ENCODE data around the gene KLHL12. TPM values are rescaled to one million over a fixed set of nuclear protein-coding genes. Genes with fewer than 3 reads are reported as not detected.
A peak's percentile ranks its signal among the peaks of the same experiment; 100 is the strongest.

KLHL12 gene
- total RNA-seq, 1 donor from 2014 or later = 51.1 TPM

DNA sequence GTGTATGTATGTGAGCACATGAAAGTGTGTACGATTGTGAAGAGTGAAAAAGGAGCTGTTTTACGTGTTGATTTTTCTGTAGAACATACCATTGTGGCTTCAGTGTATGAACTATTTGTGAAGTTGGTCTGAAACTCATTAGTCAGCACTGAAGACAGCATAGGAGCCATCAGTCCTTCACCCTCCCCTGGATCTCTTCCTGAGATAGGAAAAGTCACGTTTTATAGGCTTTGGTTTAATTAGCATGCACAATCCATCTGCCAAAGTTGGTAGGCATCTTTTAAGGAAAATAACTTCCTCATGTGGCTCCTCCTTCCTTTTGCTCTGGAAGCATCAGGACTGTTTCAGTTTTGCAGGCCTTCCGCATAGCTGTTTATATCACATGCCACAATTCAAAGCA is 36.6 kb downstream of the KLHL12 start:
- no peak for DNase-seq (ENCODE audit: low read depth)
- TF ChIP-seq, protein P1, sequence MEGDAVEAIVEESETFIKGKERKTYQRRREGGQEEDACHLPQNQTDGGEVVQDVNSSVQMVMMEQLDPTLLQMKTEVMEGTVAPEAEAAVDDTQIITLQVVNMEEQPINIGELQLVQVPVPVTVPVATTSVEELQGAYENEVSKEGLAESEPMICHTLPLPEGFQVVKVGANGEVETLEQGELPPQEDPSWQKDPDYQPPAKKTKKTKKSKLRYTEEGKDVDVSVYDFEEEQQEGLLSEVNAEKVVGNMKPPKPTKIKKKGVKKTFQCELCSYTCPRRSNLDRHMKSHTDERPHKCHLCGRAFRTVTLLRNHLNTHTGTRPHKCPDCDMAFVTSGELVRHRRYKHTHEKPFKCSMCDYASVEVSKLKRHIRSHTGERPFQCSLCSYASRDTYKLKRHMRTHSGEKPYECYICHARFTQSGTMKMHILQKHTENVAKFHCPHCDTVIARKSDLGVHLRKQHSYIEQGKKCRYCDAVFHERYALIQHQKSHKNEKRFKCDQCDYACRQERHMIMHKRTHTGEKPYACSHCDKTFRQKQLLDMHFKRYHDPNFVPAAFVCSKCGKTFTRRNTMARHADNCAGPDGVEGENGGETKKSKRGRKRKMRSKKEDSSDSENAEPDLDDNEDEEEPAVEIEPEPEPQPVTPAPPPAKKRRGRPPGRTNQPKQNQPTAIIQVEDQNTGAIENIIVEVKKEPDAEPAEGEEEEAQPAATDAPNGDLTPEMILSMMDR (IDR thresholded peaks at IDR 0.05; ENCODE audit: insufficient read depth, low read length, severe bottlenecking) = no peak
- FAIRE-seq = no peak
- H3K27me3 ChIP-seq (ENCODE audit: control insufficient read depth, insufficient read depth, low read length) = no peaks in the 10 kb centered on the region
- peaks cover 10% of the 10 kb centered on the region for H3K36me3 ChIP-seq (ENCODE audit: control insufficient read depth, insufficient read depth, low read length)
- H3K4me3 ChIP-seq (ENCODE audit: low read depth, low read length) = no peak overlapping the region

DNA sequence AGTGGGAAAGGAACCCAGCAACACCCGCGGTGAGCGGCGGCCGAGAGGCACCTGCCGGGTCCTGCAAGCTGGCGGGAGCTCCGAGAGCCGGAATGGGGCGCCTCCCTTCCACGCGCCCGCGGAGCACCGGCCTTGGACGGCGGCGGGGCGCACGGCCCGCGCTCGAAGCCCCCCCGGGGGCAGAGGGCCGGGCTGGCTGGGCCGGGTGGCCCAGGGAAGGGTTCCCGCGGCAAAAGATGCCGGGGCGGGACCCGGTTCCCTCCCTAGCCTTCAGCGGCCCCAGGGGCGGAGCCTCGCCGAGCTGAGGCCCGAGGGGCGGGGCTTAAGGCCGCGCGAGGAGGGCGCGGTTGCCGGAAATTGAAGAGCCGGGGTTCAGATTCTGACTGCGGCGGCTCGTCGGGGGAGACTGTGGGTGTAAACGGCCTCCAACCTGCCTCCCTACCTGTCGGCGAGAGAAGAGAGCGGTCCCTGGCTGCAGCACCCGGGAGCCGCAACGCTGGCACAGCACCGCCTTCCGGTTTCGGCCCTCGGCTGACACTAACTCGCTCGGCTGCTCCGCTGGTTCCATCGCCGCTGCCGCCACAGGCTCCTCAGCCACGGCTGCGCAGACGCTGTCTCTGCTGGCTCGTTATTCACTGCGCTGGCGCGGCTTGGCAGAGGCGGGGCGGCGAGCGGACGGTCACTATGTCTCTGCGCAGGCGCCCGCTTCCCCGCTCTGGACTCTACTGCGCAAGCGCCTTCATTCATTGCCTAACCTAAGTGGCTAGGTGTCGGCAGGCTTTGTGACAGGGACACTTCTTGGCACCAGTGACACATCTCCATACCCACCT is 38.3 kb downstream of the KLHL12 start, which contains the start of gene RABIF:
TSS of gene RABIF (minus strand) at position 619 of the 830 bp plus-strand sequence. CDS start at position 568, 51 bp downstream.
- TF ChIP-seq, protein P1 (IDR thresholded peaks at IDR 0.05; ENCODE audit: insufficient read depth, low read length, severe bottlenecking) = peak; percentile 43
- DNase-seq (ENCODE audit: low read depth) = peak; percentile 89
- FAIRE-seq = no peak
- H3K36me3 ChIP-seq (ENCODE audit: control insufficient read depth, insufficient read depth, low read length) = peaks cover 4% of the 10 kb centered on the region
- peak within 1 kb of the TSS; percentile 60 for H3K4me3 ChIP-seq (ENCODE audit: low read depth, low read length)
- no peaks in the 10 kb centered on the region for H3K27me3 ChIP-seq (ENCODE audit: control insufficient read depth, insufficient read depth, low read length)

- FAIRE-seq (no peak), DNase-seq (ENCODE audit: low read depth) (peak; percentile 62)
- TF ChIP-seq, protein P1 (IDR thresholded peaks at IDR 0.05; ENCODE audit: insufficient read depth, low read length, severe bottlenecking) = no peak
- peaks cover 4% of the 10 kb centered on the region for H3K36me3 ChIP-seq (ENCODE audit: control insufficient read depth, insufficient read depth, low read length)
- H3K4me3 ChIP-seq (ENCODE audit: low read depth, low read length) = peak overlapping the region; percentile 60
- no peaks in the 10 kb centered on the region for H3K27me3 ChIP-seq (ENCODE audit: control insufficient read depth, insufficient read depth, low read length)
These were observed 38.9 kb downstream of the KLHL12 start for GRCh38 chr1:202888221-202888530.

DNA sequence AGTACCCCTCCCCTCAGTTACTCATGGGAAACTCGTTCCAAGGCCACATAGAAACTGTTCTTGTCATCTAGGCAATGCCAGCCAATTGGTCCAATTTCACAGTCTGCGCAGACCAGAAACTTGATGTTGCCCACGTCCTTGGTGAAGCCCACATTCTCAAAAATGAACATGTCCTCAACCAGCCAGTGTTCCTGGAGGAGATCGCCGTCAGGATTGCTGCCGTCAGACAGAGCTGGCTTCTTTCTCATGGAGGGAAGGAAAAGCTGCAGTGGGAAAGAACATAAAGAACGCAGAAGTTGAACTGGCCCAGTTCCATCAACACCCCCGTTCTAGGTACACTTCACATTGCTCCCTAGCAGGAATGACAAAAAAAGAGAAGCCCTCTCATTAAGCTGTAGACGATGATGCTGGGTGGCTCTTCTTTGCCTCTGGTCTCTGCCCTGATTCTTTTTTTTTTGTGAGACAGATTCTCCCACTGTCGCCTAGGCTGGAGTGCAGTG is 46.0 kb downstream of the KLHL12 start:
- no peaks in the 10 kb centered on the region for H3K27me3 ChIP-seq (ENCODE audit: control insufficient read depth, insufficient read depth, low read length)
- H3K4me3 ChIP-seq (ENCODE audit: low read depth, low read length) = no peak overlapping the region
- TF ChIP-seq, protein P1 (IDR thresholded peaks at IDR 0.05; ENCODE audit: insufficient read depth, low read length, severe bottlenecking) = no peak
- H3K36me3 ChIP-seq (ENCODE audit: control insufficient read depth, insufficient read depth, low read length) = peaks cover 4% of the 10 kb centered on the region
- no peak for DNase-seq (ENCODE audit: low read depth)
- FAIRE-seq = no peak

DNA sequence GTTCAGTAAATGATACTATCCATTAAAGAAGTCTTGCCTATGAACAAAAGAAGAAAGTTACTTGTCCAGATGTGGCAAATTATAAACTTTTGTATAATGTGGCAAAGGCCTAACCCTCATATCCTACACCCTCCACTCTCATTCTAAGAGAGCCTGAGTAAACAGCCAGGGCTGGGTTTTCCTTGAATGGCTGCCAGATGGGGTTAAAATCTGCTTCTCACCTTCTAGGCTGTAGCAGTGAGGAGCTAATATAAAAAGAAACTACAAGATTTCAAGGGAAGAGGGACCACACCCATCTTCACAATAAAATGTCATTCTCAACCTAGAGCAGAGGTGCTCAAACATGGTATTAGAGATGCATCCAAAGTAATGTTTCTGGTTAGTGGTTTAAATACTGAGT is 47.0 kb downstream of the KLHL12 start:
- Histone ChIP-seq H3K27me3 (ENCODE audit: control insufficient read depth, insufficient read depth, low read length) (no peaks in the 10 kb centered on the region), H3K36me3 (ENCODE audit: control insufficient read depth, insufficient read depth, low read length) (peaks cover 4% of the 10 kb centered on the region), H3K4me3 (ENCODE audit: low read depth, low read length) (no peak overlapping the region)
- FAIRE-seq (no peak), DNase-seq (ENCODE audit: low read depth) (no peak)
- TF ChIP-seq, protein P1 (IDR thresholded peaks at IDR 0.05; ENCODE audit: insufficient read depth, low read length, severe bottlenecking) = no peak

All from bronchial epithelial cell (primary cell).